OCI-LY1 (cell line): ENCODE data around the gene CTBP2.

Experiments used
- H2AFZ ChIP-seq: fragments of 200-600 bp; sonication (generic), shearing (Covaris generic); 2 replicates; pipeline ENCODE4 v1.6.0; 2014; ENCODE audit warnings: antibody characterized with exemption, mild to moderate bottlenecking, low read length
- H3F3A ChIP-seq: fragments of 200-600 bp; sonication (generic), shearing (Covaris generic); 2 replicates; pipeline ENCODE4 v1.6.0; 2014; ENCODE audit warnings: mild to moderate bottlenecking, antibody characterized with exemption, low read length, moderate library complexity; ENCODE audit not compliant: insufficient read depth
- H3K27ac ChIP-seq: fragments of 200-600 bp; sonication (generic); 2 replicates; pipeline ENCODE4 v1.5.1; 2014; ENCODE audit warnings: low read length, mixed run types, mild to moderate bottlenecking, low read depth; ENCODE audit not compliant: poor library complexity, severe bottlenecking
- H3K27me3 ChIP-seq: fragments of 200-600 bp; sonication (generic); 2 replicates; pipeline ENCODE4 v1.6.0; 2014; ENCODE audit warnings: antibody characterized with exemption, mild to moderate bottlenecking, low read length, moderate library complexity; ENCODE audit not compliant: insufficient read depth
- H3K36me3 ChIP-seq: fragments of 200-600 bp; sonication (generic); 2 replicates; pipeline ENCODE4 v1.6.1; 2014; ENCODE audit warnings: mild to moderate bottlenecking, antibody characterized with exemption, low read length, moderate library complexity, mixed read lengths; ENCODE audit not compliant: insufficient read depth
- H3K4me1 ChIP-seq: fragments of 200-600 bp; sonication (generic); 2 replicates; pipeline ENCODE4 v1.5.1; 2014; ENCODE audit warnings: mild to moderate bottlenecking, low read length, moderate library complexity; ENCODE audit not compliant: insufficient read depth, severe bottlenecking
- H3K4me2 ChIP-seq: fragments of 200-600 bp; sonication (generic), shearing (Covaris generic); 2 replicates; pipeline ENCODE4 v1.6.1; 2014; ENCODE audit warnings: low read length
- H3K4me3 ChIP-seq: fragments of 200-600 bp; sonication (generic); 2 replicates; pipeline ENCODE4 v1.5.1; 2014; ENCODE audit warnings: low read length, low read depth, mild to moderate bottlenecking, mixed read lengths; ENCODE audit not compliant: poor library complexity, severe bottlenecking
- H3K79me2 ChIP-seq: fragments of 200-600 bp; shearing (Covaris generic); 2 replicates; pipeline ENCODE4 v1.6.1; 2016; ENCODE audit warnings: mixed run types, low read length, mixed read lengths; ENCODE audit not compliant: insufficient read depth
- H3K9ac ChIP-seq: fragments of 200-600 bp; sonication (generic), shearing (Covaris generic); 2 replicates; pipeline ENCODE4 v1.6.1; 2014; ENCODE audit warnings: mild to moderate bottlenecking, low read length, mixed read lengths
- H3K9me2 ChIP-seq: fragments of 200-600 bp; sonication (generic), shearing (Covaris generic); 2 replicates; pipeline ENCODE4 v1.6.1; 2014; ENCODE audit warnings: low read depth, mild to moderate bottlenecking, low read length, mixed read lengths
- H3K9me3 ChIP-seq: fragments of 200-600 bp; shearing (Covaris generic); 2 replicates; pipeline ENCODE4 v1.6.1; 2014; ENCODE audit warnings: low read length, mixed read lengths
- H4K20me1 ChIP-seq: fragments of 200-600 bp; sonication (generic), shearing (Covaris generic); 2 replicates; pipeline ENCODE4 v1.6.0; 2016; ENCODE audit warnings: mild to moderate bottlenecking, low read length; ENCODE audit not compliant: insufficient read depth
- EZH2 ChIP-seq: fragments of 200-600 bp; sonication (generic), shearing (Covaris generic); IDR thresholded peaks from 2 replicates; pipeline ENCODE4 v1.8.0; 2017; ENCODE audit warnings: borderline replicate concordance, mixed run types, mild to moderate bottlenecking, antibody characterized with exemption, low read length, moderate library complexity, mixed read lengths
- TF ChIP-seq, protein P1 (sequence below): fragments of 200-600 bp; sonication (generic), shearing (Covaris generic); IDR thresholded peaks from 2 replicates; pipeline ENCODE4 v1.5.1; 2017; ENCODE audit warnings: mild to moderate bottlenecking, antibody characterized with exemption, low read length, moderate library complexity, mixed read lengths

CTBP2 gene

DNA sequence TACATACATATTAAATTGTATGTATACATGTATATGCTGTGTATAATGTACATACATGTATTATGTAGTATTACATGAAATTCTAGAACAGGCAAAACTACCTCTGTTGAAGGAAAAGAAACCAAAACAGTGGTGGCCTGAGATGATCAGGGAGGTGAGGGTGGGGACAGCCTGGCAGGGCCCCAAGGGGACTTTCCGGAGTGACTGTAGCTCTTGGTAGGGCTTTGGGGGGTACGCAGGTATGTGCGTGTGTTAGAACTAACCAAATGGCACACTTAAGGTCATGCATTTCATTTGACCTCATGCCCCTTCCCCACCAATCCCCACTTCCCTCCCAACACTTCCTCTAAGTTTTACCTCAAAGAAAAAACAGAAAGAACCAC is 31.3 kb downstream of the CTBP2 start:
- Histone ChIP-seq H3F3A (no peaks in the 10 kb centered on the region), H3K36me3 (no peaks in the 10 kb centered on the region), H3K27me3 (peaks cover 10% of the 10 kb centered on the region; the same call in 1 of the 2 replicates), H3K4me2 (no peak overlapping the region), H3K4me3 (no peak overlapping the region), H3K9me2 (no peaks in the 10 kb centered on the region), H3K27ac (no peak overlapping the region), H3K4me1 (no peaks in the 10 kb centered on the region), H3K79me2 (no peaks in the 10 kb centered on the region), H2AFZ (no peak overlapping the region), H4K20me1 (no peaks in the 10 kb centered on the region), H3K9ac (no peak overlapping the region), H3K9me3 (no peaks in the 10 kb centered on the region)
- TF ChIP-seq, protein P1, sequence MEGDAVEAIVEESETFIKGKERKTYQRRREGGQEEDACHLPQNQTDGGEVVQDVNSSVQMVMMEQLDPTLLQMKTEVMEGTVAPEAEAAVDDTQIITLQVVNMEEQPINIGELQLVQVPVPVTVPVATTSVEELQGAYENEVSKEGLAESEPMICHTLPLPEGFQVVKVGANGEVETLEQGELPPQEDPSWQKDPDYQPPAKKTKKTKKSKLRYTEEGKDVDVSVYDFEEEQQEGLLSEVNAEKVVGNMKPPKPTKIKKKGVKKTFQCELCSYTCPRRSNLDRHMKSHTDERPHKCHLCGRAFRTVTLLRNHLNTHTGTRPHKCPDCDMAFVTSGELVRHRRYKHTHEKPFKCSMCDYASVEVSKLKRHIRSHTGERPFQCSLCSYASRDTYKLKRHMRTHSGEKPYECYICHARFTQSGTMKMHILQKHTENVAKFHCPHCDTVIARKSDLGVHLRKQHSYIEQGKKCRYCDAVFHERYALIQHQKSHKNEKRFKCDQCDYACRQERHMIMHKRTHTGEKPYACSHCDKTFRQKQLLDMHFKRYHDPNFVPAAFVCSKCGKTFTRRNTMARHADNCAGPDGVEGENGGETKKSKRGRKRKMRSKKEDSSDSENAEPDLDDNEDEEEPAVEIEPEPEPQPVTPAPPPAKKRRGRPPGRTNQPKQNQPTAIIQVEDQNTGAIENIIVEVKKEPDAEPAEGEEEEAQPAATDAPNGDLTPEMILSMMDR = no peak
- TF ChIP-seq EZH2 = no peak

DNA sequence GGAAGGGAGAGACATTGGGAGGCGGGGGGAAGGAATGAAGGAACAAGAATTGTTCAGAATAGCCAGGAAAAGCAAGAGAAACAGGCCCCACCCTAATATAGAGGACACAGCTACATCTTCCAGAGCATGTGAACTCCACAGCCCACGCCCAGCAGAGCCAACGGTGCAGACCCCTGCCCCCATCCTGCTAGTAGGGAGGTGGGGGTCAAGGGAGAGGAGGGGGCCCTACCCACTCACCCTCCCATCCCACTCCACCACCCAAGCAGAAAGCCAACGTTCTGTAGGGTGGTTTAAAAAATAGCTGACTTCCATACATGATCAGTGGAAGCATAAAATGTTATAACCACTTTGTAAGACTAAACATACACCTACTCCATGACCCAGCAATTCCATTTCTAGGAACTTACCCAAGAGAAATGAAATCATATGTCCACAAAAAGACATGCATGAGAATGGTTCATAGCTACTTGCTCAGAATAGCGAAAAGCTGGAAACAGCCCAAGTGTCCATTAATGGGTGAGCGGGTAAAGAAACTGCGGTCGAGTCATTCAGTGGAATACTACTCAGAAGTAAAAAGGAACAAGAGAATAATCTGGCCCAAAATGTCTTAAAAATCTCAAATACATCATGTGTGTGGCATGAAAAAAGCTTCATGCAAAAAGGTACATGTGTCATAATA is 31.8 kb downstream of the CTBP2 start:
- Histone ChIP-seq H4K20me1 (no peaks in the 10 kb centered on the region), H3K9me2 (no peaks in the 10 kb centered on the region), H3K4me3 (no peak overlapping the region), H3K4me2 (no peak overlapping the region), H3K36me3 (no peaks in the 10 kb centered on the region), H3F3A (no peaks in the 10 kb centered on the region), H3K9ac (no peak overlapping the region), H3K27ac (no peak overlapping the region), H3K79me2 (no peaks in the 10 kb centered on the region), H2AFZ (no peak overlapping the region), H3K9me3 (no peaks in the 10 kb centered on the region), H3K4me1 (no peaks in the 10 kb centered on the region), H3K27me3 (peaks cover 10% of the 10 kb centered on the region; the same call in 1 of the 2 replicates)
- TF ChIP-seq, protein P1 = no peak
- TF ChIP-seq EZH2 = no peak

GRCh38 chr10:125127986-125128385 is 32.4 kb downstream of the CTBP2 start:
- peaks cover 10% of the 10 kb centered on the region; the same call in 1 of the 2 replicates for H3K27me3 ChIP-seq
- H2AFZ ChIP-seq = no peak overlapping the region
- H3K27ac ChIP-seq = no peak overlapping the region
- H3F3A ChIP-seq = no peaks in the 10 kb centered on the region
- H3K36me3 ChIP-seq = no peaks in the 10 kb centered on the region
- H3K4me1 ChIP-seq = no peaks in the 10 kb centered on the region
- H4K20me1 ChIP-seq = no peaks in the 10 kb centered on the region
- H3K79me2 ChIP-seq = no peaks in the 10 kb centered on the region
- TF ChIP-seq, protein P1 = no peak
- no peak for TF ChIP-seq EZH2
- no peak overlapping the region for H3K4me2 ChIP-seq
- no peaks in the 10 kb centered on the region for H3K9me3 ChIP-seq
- no peak overlapping the region for H3K9ac ChIP-seq
- no peaks in the 10 kb centered on the region for H3K9me2 ChIP-seq
- no peak overlapping the region for H3K4me3 ChIP-seq
